Thoracic aorta (tissue), 2 donors: ENCODE measurements around the gene COL21A1. TPM values are rescaled to one million over a fixed set of nuclear protein-coding genes. Genes with fewer than 3 reads are reported as not detected.

Experiments used
- ATAC-seq: fragments of 150-250 bp; one replicate; pipeline ENCODE4 v1.8.0; 2017; ENCODE audit warnings: low read depth; ENCODE audit not compliant: insufficient number of reproducible peaks, low FRiP score
- DNase-seq: peaks from one replicate; pipeline ENCODE4 v3.0.0-alpha.2; 2020; ENCODE audit warnings: low spot score
- H3K27ac ChIP-seq, 2 donors: fragments of 200-600 bp; sonication (generic); 1 replicate in 1 of 2; 2 replicates in 1 of 2; pipeline ENCODE4 v1.5.1; 2016; ENCODE audit warnings: mild to moderate bottlenecking in 2 of 2, moderate library complexity in 2 of 2
- H3K27me3 ChIP-seq: fragments of 200-600 bp; sonication (generic); replicated peaks from 2 replicates; pipeline ENCODE4 v1.6.0; 2016; ENCODE audit warnings: mild to moderate bottlenecking; ENCODE audit not compliant: insufficient read depth
- H3K36me3 ChIP-seq: fragments of 200-600 bp; sonication (generic); one replicate; pipeline ENCODE4 v1.5.1; 2016
- H3K4me1 ChIP-seq, 2 donors: fragments of 200-600 bp; sonication (generic); 1 replicate in 1 of 2; 2 replicates in 1 of 2; pipeline versions ENCODE4 v1.5.1 to v1.6.0; 2016; ENCODE audit warnings: low read depth in 2 of 2, mild to moderate bottlenecking in 1 of 2; ENCODE audit not compliant: control insufficient read depth in 1 of 2
- H3K4me3 ChIP-seq: fragments of 200-600 bp; sonication (generic); 2 replicates; pipeline ENCODE4 v1.5.1; 2016; ENCODE audit warnings: mild to moderate bottlenecking
- H3K9me3 ChIP-seq: fragments of 200-600 bp; sonication (generic); 2 replicates; pipeline ENCODE4 v1.5.1; 2016
- total RNA-seq, 2 donors: library from RNA; depleted of rRNA; stranded (reverse); fragments of >200 nt; gene quantifications; one replicate each; pipeline versions ENCODE4 v1.1.0 to v1.2.3, GENCODE V29; 2016
- TF ChIP-seq, protein P1 (sequence below): fragments of 200-600 bp; sonication (generic); IDR thresholded peaks from one replicate; pipeline ENCODE4 v1.5.1; 2019; ENCODE audit warnings: antibody characterized with exemption

Gene COL21A1
- total RNA-seq, 2 donors from 2014 or later, result 52.6 to 53.7 TPM

DNA sequence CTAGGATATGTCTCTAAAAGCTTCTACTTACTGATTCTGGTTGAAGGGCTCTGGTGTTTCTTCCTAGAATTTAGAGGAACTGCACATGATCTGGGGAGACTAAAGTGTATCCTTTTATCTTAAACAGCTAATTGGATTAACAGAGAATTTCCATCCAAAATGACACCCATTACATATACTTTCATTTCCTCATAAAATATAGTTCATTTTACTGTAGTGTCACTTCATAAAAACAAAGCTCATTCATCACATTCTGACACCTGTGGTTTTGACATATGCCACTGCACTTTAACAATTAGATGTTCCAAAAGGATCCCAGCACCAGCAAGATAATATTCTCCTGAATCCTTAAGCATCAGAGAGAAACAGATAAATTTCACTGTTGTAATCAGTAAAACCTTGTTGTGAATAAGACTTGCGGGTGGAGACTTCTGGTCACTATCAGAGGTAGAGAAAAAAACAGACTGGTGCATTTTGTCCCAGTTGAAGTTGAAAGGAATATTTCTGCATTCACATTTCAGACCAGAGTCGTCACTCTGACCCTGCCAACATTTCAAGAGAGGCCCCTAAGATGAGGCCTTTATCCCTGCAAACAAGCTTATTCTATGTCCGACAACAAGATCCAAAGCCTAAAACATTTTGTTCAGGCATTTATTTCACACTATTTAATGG is 196.7 kb downstream of the COL21A1 start:
- no peak for ATAC-seq
- H3K27me3 ChIP-seq, result no peaks in the 10 kb centered on the region
- no peak for DNase-seq
- TF ChIP-seq, protein P1, sequence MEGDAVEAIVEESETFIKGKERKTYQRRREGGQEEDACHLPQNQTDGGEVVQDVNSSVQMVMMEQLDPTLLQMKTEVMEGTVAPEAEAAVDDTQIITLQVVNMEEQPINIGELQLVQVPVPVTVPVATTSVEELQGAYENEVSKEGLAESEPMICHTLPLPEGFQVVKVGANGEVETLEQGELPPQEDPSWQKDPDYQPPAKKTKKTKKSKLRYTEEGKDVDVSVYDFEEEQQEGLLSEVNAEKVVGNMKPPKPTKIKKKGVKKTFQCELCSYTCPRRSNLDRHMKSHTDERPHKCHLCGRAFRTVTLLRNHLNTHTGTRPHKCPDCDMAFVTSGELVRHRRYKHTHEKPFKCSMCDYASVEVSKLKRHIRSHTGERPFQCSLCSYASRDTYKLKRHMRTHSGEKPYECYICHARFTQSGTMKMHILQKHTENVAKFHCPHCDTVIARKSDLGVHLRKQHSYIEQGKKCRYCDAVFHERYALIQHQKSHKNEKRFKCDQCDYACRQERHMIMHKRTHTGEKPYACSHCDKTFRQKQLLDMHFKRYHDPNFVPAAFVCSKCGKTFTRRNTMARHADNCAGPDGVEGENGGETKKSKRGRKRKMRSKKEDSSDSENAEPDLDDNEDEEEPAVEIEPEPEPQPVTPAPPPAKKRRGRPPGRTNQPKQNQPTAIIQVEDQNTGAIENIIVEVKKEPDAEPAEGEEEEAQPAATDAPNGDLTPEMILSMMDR, result no peak
- H3K27ac ChIP-seq, result no peak overlapping the region
- no peaks in the 10 kb centered on the region for H3K36me3 ChIP-seq
- H3K9me3 ChIP-seq, result no peaks in the 10 kb centered on the region
- no peak overlapping the region for H3K4me3 ChIP-seq
- peaks cover 0 to 13% of the 10 kb centered on the region in 2 donors for H3K4me1 ChIP-seq

DNA sequence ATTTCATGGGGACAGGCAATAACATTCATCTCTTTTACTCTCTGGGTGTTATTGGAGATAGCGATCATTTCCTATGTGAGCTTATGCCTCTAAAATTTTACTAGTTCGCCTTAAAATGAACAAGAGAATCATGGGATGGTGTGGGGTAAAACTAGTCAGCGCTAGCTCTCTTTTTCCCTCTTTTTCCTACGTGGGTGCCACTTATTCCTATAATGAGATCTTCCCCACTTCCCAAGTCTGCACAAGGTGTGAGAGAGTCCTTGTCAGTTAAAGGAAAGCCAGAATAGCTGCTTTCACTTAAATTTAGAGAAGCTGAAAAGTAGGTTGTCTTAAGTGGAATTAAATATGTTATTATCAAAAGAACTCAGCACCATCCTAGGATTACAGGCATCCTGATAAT is 198.8 kb downstream of the COL21A1 start:
- no peaks in the 10 kb centered on the region for H3K36me3 ChIP-seq
- TF ChIP-seq, protein P1, result no peak
- no peaks in the 10 kb centered on the region for H3K27me3 ChIP-seq
- DNase-seq, result no peak
- no peak for ATAC-seq
- H3K9me3 ChIP-seq, result no peaks in the 10 kb centered on the region
- peaks cover 0 to 9% of the 10 kb centered on the region in 2 donors for H3K4me1 ChIP-seq
- H3K27ac ChIP-seq, result no peak overlapping the region
- H3K4me3 ChIP-seq, result no peak overlapping the region

DNA sequence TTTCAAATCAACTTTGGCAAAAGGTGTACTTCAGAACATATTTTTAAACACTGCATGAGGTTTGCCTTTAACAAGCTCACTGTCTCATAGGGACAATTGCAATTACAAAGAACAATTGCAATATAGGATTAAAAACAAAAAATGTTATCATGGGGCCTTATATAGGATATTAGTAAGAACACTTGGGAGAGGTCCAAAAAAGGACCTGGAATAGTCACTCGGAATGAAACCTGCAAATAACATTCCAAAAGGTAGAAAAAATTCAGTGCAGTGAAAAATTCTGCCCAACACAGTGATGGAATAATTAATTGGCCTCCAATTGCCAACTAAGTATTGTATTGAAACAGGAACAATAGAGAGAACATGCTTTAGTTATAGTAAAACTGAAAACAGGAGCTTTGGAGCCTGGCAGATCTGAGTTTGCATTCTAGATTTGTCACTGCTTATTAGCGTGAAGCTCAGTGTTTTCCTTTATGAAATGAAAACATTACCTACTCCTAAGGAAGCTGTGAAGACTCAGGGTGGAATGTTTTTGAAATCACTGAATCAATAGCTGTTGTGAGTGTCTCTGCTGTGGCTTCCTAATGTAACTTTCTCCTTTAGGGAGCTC is 199.3 kb downstream of the COL21A1 start:
- Histone ChIP-seq H3K27ac (no peak overlapping the region), H3K36me3 (no peaks in the 10 kb centered on the region), H3K4me1 (peaks cover 0 to 9% of the 10 kb centered on the region in 2 donors), H3K4me3 (no peak overlapping the region), H3K27me3 (no peaks in the 10 kb centered on the region), H3K9me3 (no peaks in the 10 kb centered on the region)
- DNase-seq (no peak), ATAC-seq (no peak)
- TF ChIP-seq, protein P1, result no peak

DNA sequence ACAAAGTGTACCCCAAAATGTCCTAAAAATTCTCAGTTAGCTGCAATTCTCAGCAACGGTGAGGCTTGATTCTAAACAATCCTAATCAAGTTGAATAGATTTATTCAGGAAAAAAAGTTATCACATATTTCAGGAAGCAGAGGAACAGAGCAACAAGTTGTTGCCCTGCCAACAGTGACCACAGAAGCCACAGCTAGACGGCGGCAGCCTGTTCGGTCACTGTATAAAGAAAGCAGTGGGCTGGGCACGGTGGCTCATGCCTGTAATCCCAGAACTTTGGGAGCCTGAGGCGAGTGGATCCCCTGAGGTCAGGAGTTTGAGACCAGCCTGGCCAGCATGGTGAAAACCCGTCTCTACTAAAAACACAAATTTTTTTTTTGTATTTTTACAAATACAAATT is 200.8 kb downstream of the COL21A1 start:
- Histone ChIP-seq H3K9me3 (no peaks in the 10 kb centered on the region), H3K4me1 (peaks cover 0 to 9% of the 10 kb centered on the region in 2 donors), H3K36me3 (no peaks in the 10 kb centered on the region), H3K27me3 (no peaks in the 10 kb centered on the region), H3K27ac (no peak overlapping the region), H3K4me3 (no peak overlapping the region)
- ATAC-seq (peak; percentile 87), DNase-seq (peak; percentile 18)
- TF ChIP-seq, protein P1, result no peak

- Histone ChIP-seq H3K27ac (peak overlapping the region in 1 of 2 donors; percentile 7), H3K27me3 (no peaks in the 10 kb centered on the region), H3K9me3 (no peaks in the 10 kb centered on the region), H3K4me3 (no peak overlapping the region), H3K36me3 (no peaks in the 10 kb centered on the region), H3K4me1 (peaks cover 8 to 17% of the 10 kb centered on the region in 2 donors)
- DNase-seq (no peak), ATAC-seq (no peak)
- TF ChIP-seq, protein P1, result no peak
Observed at GRCh38 chr6:56043761-56044160, 203.6 kb downstream of the COL21A1 start.
